ENCODE data around the gene HAVCR2. TPM values are rescaled to one million over a fixed set of nuclear protein-coding genes. Genes with fewer than 3 reads are reported as not detected.
A peak's percentile ranks its signal among the peaks of the same experiment; 100 is the strongest.
"Not testable (repeated sequence)": the region's sequence is repeated elsewhere in the genome, so short reads cannot be mapped to it uniquely, and the experiment has no call there.

Gene HAVCR2
- total RNA-seq, 2 donors from 2014 or later = 1.3 to 3.1 TPM

GRCh38 chr5:157063776-157064430, 44.9 kb downstream of the HAVCR2 start:
- DNase-seq = peak; percentile 59
- Histone ChIP-seq H3K27ac (peak overlapping the region; percentile 15), H3K4me1 (no peaks in the 10 kb centered on the region)

DNA sequence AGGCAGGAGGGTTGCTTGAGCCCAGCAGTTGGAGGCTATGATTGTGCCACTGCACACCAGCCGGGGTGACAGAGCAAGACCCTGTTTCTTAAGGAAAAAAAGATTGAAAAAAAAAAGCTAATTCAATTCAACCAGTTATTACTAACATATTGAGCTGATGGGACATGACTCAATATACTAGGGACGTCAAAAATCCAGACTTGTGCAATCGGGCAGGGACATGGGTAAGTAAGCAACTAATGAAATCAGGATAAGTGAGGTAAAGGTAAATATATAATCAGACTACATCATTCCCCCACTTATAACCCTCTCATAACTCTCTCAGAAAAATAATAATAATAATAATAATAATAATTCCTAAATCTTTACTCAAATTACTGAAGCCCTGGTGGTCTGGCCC, 49.0 kb downstream of the HAVCR2 start:
- no peaks in the 10 kb centered on the region for H3K9me3 ChIP-seq
- no peak overlapping the region for H3K9ac ChIP-seq (ENCODE audit: low read depth in 2 of 2, low read length in 2 of 2)
- TF ChIP-seq, protein P1, sequence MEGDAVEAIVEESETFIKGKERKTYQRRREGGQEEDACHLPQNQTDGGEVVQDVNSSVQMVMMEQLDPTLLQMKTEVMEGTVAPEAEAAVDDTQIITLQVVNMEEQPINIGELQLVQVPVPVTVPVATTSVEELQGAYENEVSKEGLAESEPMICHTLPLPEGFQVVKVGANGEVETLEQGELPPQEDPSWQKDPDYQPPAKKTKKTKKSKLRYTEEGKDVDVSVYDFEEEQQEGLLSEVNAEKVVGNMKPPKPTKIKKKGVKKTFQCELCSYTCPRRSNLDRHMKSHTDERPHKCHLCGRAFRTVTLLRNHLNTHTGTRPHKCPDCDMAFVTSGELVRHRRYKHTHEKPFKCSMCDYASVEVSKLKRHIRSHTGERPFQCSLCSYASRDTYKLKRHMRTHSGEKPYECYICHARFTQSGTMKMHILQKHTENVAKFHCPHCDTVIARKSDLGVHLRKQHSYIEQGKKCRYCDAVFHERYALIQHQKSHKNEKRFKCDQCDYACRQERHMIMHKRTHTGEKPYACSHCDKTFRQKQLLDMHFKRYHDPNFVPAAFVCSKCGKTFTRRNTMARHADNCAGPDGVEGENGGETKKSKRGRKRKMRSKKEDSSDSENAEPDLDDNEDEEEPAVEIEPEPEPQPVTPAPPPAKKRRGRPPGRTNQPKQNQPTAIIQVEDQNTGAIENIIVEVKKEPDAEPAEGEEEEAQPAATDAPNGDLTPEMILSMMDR (IDR thresholded peaks at IDR 0.05) = no peak
- H3K4me1 ChIP-seq = peaks cover 6% of the 10 kb centered on the region
- H3K27ac ChIP-seq = no peak overlapping the region
- no peaks in the 10 kb centered on the region for H3K36me3 ChIP-seq
- H3K4me3 ChIP-seq = no peak overlapping the region
- intact Hi-C loops (cut with DNase I) = no loop called here
- no peak for DNase-seq
- no peaks in the 10 kb centered on the region for H3K27me3 ChIP-seq

More at GRCh38 chr5:157063776-157064430, 44.9 kb downstream of the HAVCR2 start:
- Histone ChIP-seq H3K9me3 (no peaks in the 10 kb centered on the region), H3K4me3 (no peak overlapping the region), H3K36me3 (no peaks in the 10 kb centered on the region), H3K9ac (ENCODE audit: low read depth in 2 of 2, low read length in 2 of 2) (no peak overlapping the region), H3K27me3 (no peaks in the 10 kb centered on the region)
- intact Hi-C loops (cut with DNase I) = no loop called here
- TF ChIP-seq, protein P1 (IDR thresholded peaks at IDR 0.05) = no peak

- Histone ChIP-seq H3K27ac (peak within 1 kb of the TSS; percentile 54), H3K4me3 (no peak within 1 kb of the TSS), H3K4me1 (peaks cover 6% of the 10 kb centered on the region), H3K27me3 (no peaks in the 10 kb centered on the region), H3K9ac (ENCODE audit: low read depth in 2 of 2, low read length in 2 of 2) (peak within 1 kb of the TSS in 1 of 2 donors; percentile 75), H3K36me3 (no peaks in the 10 kb centered on the region), H3K9me3 (no peaks in the 10 kb centered on the region)
- intact Hi-C loops (cut with DNase I) = no loop called here
- TF ChIP-seq, protein P1 (IDR thresholded peaks at IDR 0.05) = no peak
- no peak for DNase-seq
Measured at GRCh38 chr5:157059093-157059539, 49.7 kb downstream of the HAVCR2 start, which contains the start of gene HAVCR1. HAVCR1 (minus strand) TSS chr5:157059116; CDS start chr5:157057943, 1,173 bp downstream.

DNA sequence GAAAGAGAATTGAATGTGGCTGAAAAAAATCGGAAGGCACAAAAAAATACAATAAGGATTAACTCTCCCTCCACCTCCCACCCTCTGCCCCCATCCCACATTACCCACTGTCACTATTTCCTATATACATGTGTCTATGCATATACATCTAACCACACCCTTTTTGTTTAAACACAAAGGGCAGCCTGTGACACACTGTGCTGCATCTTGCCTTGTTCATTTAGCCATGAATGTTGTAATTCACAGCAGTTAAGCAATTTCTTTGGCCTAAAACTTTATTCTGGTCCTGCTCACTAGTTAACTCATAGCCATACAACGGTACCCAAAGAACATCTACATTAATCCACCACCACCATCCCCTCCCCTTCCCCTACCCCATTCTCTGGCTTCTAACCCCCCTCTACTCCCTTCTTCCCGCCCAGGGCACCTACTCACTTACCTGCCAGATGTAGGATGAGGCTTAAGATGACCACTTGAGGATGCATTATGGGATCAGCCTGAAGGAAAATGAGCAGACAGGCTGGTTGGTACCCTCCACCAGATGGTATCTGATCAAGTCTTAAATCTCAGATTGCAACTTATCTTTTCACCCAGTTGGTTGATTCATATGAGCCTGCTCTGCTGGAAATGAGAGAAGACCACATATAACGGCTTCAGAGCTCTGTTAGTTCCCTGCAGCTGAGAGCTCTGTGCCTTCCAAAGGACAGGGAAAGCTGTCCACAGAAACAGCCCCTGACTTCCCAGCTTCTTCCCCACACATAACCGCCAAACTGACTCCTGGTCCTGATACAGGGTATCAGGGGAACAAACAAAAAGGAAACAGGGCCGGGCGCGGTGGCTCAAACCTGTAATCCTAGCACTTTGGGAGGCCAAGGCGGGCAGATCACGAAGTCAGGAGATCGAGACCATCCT, 51.1 kb downstream of the HAVCR2 start:
- TF ChIP-seq, protein P1 (IDR thresholded peaks at IDR 0.05) = no peak
- no peaks in the 10 kb centered on the region for H3K27me3 ChIP-seq
- H3K36me3 ChIP-seq = no peaks in the 10 kb centered on the region
- H3K9ac ChIP-seq (ENCODE audit: low read depth in 2 of 2, low read length in 2 of 2) = peak overlapping the region in 1 of 2 donors; percentile 58
- peak overlapping the region; percentile 44 for H3K27ac ChIP-seq
- intact Hi-C loops (cut with DNase I) = no loop called here
- DNase-seq = no peak
- H3K4me1 ChIP-seq = peaks cover 6% of the 10 kb centered on the region
- no peaks in the 10 kb centered on the region for H3K9me3 ChIP-seq
- H3K4me3 ChIP-seq = no peak overlapping the region

- H3K9ac ChIP-seq (ENCODE audit: low read depth in 2 of 2, low read length in 2 of 2); DNase-seq; H3K9me3 ChIP-seq; H3K36me3 ChIP-seq; H3K27me3 ChIP-seq; intact Hi-C loops (cut with DNase I); H3K4me1 ChIP-seq; H3K27ac ChIP-seq; H3K4me3 ChIP-seq: not testable (repeated sequence)
Measured at GRCh38 chr5:157056848-157057247, 52.0 kb downstream of the HAVCR2 start.

Measured in colonic mucosa (tissue), 4 donors.